HG03025 (cell line): ENCODE results near the gene CCDC89.
"Not testable (repeated sequence)": the region's sequence is repeated elsewhere in the genome, so short reads cannot be mapped to it uniquely, and the experiment has no call there.

Experiments
- ATAC-seq: cut with Tn5 transposase; IDR thresholded peaks from one replicate; pipeline ENCODE4 v1.9.1; 2021; ENCODE audit warnings: mild to moderate bottlenecking, moderate library complexity; ENCODE audit not compliant: unreplicated experiment, low FRiP score

Gene CCDC89

GRCh38 chr11:85695546-85695945 lies 9.6 kb upstream of the CCDC89 start:
- no peak for ATAC-seq

DNA sequence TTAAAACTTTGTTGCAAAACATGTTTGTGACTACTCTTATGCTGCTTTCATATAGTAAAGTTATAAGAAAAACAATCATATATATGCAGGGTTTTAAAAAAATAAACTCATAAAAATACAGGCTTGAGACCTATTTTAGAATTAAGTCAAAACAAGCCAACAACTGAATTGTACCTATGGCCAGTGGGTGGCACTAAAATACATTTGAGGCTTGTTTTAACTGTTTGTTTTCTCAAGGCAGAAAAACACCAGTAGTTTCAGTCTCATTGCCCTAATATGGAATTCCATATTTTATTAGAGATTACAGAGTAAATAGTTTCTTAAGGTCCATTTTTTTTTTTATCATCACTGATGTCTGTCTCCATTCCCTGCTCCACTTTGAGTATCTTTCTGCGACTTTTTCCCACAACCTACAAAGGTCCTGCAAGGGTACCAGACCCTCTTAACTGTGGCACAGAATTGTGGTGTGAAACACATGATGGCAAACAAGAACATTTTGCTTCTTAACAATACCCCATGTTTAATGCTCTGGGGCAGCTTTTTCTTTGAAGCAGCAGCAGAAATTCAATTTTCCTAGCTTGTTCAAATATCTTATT lies 8.5 kb upstream of the CCDC89 start:
- ATAC-seq: no peak

DNA sequence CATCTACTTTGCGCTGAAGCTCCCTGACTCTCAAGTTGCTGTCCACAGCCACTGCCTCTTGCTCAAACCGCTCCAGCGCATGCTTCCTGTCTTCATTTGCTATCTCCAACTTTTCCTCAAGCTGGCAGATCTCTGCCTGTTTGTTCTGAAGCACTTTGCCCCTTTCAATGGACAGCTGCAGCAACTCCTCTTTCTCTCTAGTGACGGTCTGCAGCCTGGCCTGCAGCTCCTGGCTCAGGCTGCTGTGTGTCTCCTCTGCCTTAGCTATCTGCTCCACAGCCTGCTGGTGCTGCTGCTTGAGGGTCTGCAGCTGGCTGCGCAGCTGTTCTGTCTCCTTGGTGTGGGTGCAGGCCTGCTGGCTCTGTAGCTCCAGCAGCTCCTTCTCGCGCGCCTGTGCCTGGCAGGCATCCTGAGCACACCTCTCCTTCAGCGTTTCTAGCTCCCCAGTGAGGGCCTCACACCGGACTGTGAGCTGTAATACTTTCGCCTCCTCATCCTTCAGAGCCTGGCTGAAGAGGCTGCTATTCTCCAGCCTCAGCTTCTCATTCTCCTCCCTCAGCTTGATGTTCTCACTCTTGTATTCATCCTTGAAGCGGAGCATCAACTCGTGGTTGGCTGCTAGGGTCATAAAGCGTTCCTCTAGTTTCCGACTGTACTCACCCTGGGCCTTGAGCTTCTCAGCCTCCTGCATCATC lies 723 bp downstream of the CCDC89 start:
- no peak for ATAC-seq

GRCh38 chr11:85682330-85683305 lies 3.4 kb downstream of the CCDC89 start:
- peak; percentile 82 for ATAC-seq

DNA sequence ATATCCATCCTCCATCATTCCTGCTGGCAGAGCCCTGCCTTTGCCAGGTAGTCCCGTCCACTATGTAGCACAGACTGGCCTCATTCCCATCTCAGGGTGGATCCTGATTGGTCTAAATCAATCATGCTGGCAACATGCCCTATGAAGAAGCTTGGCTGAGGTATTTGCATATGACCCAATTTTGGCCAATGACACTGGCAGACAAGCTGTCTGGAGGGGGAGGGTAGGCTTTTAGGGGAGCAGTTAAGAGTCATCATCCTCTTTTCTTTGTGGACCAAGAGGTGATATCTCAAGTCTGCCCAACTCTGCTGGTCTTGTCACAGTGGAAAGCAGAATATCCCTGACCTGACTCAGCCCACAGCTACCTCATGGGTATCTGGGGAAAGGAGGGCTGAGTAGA lies 5.1 kb downstream of the CCDC89 start:
- no peak for ATAC-seq

DNA sequence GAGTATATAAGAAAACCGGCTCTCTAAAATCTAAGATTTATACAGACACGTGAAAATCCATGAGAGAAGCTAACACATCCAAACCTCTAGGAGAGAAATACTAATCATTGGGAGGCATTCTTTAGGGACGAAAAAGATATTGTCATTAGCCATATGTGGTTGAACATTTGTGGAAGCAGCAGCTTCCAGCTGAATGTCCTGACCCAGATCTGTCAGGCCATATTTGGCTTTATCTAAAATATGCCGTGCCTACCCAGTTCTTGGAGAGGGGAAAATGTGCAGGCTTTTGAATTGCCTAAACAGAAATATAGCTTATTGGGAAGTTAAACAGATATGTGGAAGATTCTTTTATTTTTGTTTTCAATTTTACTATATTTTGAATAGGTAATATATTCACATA lies 6.4 kb downstream of the CCDC89 start:
- ATAC-seq: no peak

DNA sequence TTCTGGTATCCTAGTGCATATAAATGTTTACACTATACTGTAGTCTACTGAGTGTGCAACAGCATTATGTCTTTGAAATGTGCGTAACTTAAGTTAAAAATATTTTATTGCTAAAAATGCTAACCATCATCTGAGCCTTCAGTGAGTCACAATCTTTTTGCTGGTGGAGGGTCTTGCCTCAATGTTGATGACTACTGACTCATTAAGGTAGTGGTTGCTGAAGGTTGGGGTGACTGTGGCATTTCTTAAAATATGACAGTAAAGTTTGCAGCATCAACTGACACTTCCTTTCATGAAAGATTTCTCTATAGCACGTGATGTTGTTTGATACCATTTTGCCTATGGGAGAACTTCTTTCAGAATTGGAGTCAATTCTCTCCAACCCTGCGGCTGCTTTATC lies 12.6 kb downstream of the CCDC89 start:
- no peak for ATAC-seq

- no peak for ATAC-seq
Observed at GRCh38 chr11:85672105-85672902, 13.7 kb downstream of the CCDC89 start.

- ATAC-seq: not testable (repeated sequence)
Observed at GRCh38 chr11:85670949-85671663, 14.9 kb downstream of the CCDC89 start.

DNA sequence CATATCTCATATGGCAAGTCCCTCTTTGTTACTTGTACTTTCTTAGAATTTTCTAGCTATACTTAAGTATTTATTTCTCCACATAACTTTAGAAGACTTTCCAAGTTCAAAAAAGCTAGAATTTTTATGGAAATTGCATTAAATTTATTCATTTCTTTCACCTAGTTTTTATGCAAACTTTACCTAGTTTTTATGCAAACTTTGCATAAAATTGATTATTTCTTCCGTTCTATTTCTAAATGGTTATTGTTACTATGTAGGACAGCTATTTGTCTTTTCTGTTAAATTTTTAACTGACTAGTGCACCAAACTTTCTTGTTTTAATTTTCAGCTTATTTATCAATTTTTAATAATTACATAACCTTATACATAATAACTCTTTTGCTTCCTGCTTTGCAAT lies 17.8 kb downstream of the CCDC89 start:
- ATAC-seq: no peak

GRCh38 chr11:85666687-85667086 lies 19.3 kb downstream of the CCDC89 start:
- no peak for ATAC-seq

DNA sequence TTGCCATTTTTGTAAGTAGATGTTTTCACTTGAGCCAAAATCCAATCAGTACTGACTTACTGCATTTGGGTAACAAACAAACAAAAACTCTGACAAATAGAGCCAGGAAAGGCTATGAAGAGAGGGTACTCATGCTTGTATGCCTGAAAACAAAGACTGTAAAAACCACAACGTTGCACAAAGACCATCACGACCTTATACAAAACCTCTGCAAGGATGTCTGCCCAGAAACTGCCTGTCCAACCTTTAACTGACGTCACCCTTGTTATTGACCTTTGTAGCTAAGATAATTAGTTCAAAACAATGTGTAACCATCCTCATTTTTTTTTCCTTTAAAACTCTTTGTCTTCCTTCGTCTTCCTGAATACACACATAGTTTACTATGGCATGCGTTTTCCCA lies 20.3 kb downstream of the CCDC89 start:
- ATAC-seq: no peak

- peak; percentile 87 for ATAC-seq
Observed at GRCh38 chr11:85664615-85665481, 21.1 kb downstream of the CCDC89 start, which contains the start of gene CREBZF. Gene CREBZF (minus strand): TSS chr11:85665129. CDS start chr11:85664875, 254 bp downstream.

DNA sequence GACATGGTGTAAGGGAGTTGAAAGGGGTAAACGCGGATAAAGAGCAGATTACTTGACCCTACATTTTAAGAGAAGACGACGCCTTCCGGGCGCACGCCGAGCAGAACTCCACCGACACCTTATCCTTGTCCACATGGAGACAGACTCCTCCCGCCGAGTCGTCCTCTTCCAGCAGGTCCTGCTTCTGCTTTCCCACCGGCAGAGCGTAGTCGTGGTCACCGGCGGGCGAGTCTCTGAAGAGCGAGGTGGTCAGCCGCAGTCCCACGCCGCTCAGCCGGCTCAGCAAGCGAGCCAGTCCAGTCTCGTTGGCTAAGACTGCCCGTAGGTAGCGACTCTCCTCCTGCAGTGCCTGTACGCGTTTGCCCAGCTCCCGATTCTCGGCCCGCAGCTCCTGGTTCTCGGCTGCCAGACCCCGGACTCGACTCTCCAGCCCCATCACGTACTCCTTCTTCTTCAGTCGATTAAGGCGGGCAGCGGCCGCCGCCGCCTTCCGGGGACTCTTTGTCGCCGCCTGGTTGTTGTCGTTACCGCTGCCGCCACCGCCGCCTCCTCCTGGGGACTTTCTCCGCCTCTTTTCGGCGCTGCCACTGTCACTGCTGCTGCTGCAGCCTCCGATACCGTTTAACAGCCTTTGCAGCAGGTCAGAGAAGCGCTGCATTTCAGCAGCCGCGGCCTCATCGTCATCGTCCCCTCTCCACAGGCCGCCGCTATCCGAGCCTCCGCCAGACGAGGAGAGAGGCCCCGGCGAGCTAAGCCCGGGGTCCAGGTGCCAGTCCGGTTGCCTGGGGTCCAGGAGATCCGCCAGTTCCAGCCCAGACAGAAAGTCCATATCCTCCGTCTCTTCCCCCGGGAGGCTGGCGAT lies 22.0 kb downstream of the CCDC89 start:
- ATAC-seq: peak; percentile 69

- ATAC-seq: no peak
Observed at GRCh38 chr11:85663080-85663752, 22.8 kb downstream of the CCDC89 start.

DNA sequence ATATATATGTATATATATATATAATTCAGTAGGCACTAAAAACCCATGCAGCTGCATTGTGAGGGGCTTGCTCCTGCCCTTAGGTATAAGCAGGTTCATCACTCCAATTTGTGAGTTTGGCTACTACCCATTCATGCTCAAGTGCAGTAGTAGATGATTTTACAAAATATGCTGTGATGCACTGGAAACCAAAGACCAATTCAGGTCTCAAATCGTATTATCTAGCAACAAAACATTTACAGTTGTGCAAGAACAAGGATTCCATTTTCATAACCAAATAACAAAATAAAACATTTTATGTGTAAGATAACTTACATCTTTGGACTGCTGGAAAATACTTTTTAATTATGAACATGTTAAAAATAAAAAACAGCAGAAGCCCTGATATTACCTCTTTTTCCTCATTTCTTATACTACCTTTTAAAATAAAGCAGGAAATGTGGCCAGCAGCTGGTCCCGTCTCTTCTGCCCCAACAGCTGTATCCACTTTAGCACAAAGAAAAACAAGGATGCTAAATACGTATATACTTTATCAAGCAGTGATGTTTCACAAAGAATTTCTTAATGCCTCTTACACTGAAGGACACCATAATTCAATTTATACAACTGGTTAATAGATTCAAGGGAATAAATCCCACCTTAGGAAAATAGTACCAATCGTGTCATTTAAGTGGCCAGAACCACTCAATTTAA lies 23.9 kb downstream of the CCDC89 start:
- ATAC-seq: no peak

DNA sequence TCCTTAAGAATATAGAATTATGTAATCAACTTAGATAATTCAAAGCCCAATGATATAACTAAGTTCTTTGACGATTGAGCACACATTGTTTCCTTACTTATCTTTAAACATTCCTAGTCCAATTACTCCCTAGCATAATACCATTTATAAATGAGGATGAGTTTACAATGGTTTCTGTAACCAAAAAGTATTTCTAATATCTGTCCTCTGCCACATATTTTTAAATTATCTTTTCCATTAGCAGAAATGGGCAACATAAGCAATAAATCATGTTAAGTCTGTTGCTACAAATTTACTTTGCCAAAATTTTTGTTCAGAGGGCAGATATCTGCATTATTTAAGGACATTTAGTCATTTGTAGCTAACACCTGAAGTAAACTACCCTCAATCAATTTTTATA lies 27.8 kb downstream of the CCDC89 start:
- no peak for ATAC-seq
